GM18517 (cell line): ENCODE measurements around the gene CDH8.

ENCODE experiments used
- ATAC-seq: cut with Tn5 transposase; IDR thresholded peaks from one replicate; pipeline ENCODE4 v1.9.1; 2021; ENCODE audit warnings: mild to moderate bottlenecking, moderate library complexity; ENCODE audit not compliant: unreplicated experiment

Gene CDH8

DNA sequence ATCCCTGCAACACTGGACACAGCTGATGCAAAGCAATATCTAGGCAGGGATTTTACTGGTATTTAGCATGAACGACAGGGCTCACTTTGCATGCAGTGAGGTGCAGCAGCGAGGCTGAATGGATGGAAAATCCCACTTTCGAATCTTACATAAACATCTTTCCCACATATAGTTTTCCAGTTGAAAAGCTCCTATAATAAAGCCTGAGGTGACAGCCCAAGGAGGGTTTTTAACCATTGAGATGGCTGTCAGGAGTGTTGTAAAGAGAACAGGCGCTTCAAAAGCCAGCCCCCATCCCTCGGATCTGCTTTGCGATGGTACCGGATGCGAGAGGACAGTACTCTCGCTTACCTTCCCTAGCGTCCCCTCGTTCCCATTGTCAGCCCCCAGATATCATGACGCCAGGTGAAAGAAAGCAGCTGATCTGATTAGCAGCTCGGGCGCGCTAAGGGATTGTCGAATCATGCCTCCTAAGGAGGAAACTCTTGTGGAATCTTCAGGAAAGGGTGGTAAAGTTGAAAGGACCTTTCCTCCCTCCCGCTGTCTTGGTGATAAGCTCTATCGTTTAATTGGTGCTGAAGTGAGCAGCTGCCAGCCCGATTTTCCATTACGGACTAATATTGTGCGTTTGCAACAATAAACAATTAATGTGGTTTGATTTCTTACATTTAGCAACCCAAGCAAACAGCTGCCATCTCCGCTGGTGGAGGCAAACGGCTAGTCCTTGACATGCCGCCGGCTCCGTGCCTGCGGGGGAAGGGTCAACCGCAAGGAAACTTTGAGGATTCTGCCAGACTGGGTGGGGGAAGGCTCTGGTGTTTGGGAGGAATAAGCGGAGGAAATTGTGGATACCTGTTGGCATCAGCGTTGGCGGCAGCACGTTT is 1.8 kb downstream of the CDH8 start:
- ATAC-seq: no peak

DNA sequence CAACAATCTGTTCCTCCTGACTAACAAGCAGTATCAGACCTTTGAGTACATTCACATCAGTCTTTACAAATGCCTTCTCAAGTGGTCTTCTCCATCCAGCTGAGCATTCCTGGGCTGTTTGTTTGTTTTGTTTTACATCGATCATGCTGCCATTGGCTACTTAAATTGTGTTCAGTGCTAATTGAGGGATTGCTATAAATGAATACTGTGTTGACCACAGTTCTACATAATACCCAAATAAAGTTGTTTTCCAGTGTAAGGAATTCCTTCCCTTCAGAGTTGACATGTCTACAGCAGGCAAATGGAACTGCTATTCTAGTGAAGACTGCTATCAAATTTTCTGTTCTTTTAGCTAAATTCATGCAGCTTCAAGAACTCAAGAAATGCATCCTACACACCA is 3.2 kb downstream of the CDH8 start:
- ATAC-seq: no peak

DNA sequence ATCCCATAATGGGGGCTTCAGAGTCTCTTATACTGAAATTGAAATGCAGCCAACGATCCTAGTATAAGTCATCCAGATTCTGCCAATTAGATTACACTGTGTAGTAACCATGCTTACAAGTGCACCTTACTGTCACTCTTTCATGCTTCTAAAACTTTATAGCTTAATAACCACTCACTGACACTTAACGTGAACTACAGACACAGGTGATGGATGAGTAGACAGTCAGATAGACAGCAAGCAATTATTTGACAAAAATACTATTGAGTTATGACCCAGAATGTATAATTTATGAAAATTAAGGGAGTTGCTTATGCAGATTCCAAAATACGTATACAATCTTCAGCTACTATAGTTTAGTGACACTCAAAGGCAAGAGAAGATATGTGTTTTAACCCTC is 6.3 kb downstream of the CDH8 start:
- no peak for ATAC-seq

DNA sequence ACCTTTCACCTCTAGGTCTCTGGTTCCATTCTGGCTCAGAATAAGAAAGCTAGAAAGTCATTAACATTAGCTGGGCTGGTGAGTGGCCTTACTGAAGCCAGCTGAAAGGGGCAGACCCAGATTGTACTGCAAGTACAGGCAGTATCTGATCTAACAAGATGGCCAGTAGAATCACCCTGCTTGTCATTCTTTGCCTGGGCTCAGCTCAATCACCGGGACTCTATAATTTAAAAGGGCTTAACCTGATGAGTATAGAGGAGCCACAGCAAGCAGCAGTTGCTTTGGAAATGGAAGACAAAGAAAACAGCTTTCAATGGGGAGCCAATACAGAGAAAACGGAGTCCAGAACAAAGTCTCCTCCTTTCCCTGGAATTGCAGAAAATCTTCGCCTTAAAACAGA is 13.6 kb downstream of the CDH8 start:
- ATAC-seq: no peak

DNA sequence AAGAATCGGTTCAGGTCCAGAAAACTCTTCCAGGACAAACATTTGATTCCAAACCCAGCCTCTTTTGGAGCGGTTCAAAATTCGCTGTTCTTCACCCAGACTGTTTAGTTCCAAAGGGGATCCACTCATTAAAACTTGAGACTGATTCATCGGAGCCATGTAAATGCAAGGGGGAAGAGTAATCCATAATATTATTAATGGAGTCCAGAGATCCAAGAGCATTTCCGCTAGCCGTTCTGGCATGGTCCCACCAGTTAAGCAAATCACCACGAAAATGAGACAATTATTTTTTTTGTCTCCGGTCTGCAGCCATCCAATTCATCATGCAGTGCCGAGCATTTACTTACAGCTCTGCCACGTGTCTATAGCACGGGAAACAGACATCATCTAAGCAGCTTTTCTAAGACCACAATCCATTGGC is 15.1 kb downstream of the CDH8 start:
- ATAC-seq: no peak

DNA sequence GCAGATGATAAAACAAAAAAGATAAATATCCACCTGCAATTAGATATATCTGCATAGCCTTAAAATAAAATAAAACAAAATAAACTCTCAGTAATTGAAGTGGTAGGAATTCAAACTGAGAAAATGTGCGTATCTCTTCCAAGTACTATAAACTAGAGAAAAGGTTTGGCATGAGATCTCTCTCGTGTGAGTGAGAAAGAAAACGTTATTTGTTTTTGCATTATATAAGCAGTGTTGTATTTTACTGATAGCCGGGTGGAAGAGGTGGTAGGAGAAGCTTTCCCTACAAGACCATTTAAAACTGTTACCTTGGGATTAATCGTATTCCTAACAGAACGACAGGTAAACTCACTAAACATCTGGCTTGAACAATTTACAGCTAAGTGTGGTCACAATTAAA is 15.6 kb downstream of the CDH8 start:
- no peak for ATAC-seq

DNA sequence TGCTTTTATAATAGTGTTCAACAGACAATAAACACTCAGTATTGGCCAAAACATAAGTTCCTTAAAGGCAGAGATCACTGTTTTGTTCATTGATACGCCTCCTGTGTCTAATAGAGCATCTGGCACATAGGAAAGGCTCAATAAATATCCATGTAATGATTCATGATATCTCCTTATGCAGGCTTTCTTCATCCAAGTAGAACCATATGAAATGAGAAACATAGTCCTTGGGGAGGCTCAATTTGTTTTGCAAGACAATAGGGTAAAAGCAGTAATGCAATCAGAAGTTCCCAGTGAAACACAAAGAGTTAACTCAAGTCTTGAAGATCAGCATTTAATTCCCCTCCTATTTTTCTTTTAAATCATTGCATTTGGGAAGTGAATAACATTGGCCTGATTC is 16.4 kb downstream of the CDH8 start:
- no peak for ATAC-seq

DNA sequence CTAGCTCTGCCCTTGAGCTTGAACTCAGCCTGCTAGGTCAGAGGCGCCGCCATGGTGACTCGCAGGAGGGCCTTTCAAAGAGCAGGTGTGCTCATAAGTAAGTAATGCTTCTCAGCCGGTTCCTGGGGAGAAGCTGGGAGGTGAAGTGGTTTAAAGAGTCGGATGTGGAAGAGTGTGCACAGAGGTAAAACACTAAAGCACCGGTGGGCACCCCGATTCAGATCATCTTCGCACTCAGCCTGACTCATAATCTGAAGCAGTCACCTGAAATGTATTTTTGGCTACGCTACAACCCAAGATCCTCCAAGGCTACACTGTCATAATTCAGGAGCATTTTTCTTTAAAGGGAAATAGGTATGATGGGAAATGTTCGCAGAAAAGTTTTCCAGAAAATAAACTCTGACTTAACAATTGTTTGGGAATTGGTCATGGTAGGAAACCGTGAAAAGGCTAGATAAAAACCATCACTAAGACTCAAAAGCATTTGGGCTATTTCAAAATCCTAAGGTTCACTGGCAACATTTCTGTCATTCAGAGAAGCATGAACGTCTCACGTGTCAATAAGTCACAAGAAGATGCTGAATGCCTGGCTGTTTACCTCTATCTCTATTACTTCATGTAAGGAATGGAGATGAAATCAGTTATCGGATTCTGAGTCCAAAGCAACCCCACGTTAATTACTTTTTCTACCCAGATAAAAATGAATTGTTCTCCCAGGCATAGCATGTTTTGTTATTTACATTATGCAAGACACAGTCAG is 17.8 kb downstream of the CDH8 start:
- ATAC-seq: no peak

DNA sequence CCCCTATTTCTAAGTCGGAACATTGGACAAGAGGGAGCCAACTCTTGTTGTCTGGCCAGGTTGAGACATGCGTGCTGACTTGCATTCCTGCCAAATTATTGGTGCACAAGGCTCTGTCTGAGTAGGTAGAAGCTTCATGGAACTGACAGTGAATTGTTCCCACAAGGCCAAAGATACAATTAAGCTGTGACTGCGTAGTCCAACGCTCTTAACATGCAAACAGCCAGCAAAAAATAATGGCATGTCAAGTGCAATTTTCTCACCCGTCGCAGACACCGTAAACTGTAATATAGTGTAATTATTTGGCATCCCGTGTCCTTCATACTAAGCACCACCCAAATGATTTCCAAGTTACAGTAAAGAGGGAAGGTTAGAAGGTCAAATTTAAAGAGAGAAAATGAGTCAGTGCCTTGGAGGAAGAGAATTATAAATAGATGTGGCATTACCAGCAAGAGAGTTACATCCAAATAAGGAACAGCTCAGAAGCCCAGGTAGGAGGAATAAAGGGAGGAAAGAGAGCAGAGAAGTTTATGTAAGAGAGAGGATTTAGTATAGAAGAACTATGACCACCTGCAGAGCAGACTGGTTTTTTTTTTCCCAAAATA is 21.8 kb downstream of the CDH8 start:
- no peak for ATAC-seq

DNA sequence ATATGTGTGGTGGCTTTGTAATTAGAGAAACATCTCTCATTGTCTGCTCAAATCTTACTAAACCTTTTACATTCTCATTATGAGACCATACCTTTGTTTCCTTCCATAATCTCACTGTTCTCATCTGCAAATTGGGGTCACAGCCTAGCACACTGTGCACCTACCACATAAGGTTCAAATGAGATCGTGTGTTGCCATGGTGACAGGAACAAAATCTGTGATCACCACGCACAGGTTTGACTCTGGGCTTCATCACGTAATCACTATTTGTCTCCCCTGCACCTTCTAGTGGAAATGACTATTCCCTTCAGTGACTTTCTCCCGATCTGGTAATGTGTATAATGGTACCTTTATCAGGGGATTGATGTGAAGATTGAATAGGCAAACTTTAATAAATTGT is 26.1 kb downstream of the CDH8 start:
- no peak for ATAC-seq

DNA sequence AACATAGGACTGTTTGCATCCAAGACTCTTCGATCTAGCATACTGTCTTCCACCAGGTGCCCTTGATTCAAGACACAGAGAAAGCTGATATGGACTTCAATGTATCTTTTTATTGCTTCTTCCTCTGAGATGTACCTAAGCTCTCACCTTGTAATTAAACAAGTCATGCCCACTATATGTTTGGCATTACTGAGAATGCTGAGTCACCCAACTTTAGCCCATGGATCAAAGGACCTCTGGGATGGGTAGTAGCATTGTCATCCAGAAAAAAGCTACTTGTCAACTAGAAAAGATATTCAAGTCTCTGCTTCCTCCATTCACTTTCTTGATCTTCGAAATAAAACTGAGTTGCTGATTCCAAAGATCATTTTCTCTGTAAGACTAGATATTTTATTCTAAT is 37.8 kb downstream of the CDH8 start:
- ATAC-seq: no peak

DNA sequence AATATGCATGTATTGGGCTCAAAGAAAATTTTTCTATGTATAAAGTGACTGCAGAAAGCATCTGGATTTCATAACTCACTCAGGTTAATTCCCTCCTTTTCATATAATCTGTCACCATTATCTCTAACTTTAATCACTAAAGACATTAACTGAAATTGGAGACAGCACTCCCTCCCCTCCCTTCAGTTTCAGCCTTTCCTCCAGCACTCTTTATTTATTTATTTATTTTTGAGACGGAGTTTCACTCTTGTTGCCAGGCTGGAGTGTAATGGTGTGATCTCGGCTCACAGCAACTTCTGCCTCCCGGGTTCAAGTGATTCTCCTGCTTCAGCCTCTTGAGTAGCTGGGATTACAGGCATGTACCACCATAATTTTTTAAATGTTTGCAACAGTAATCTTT is 43.1 kb downstream of the CDH8 start:
- no peak for ATAC-seq

DNA sequence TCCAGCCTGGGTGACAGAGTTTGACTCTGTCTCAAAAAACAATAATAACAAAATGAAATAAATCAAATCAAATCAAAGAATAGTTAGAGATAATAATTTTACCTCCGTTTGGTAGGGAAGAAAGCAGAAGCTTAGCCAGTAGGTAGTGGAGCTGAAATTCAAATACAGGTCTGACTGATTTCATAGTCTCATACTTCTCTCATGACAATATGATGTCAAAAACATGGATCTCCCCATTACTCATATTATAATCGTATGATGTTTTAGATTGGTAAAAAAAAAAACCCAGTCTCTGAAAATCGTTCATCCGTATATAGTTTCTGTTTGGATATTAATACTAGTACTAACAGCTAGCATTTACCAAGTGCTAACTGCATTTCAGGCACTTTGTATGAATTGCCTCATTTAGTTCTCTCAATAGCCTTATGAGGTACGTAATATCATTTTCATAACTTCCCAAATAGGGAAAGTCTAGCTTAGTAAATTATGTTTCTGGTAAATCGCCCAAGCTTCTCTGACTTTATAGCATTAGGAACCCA is 48.7 kb downstream of the CDH8 start:
- no peak for ATAC-seq

DNA sequence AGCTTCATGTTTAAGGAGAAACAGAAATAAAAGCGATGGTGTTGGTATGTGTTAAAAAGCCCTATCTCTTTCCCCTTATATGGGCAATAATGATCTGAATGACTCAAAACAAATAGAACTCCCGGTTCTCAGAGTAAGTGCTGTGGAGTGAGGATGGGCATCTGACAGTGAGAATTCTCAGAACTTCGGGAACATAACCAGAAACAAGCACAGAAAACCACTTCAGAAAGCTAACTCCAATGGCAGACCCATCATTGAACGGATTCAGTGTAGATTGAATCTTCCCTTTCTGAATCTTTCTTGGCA is 67.2 kb downstream of the CDH8 start:
- no peak for ATAC-seq

DNA sequence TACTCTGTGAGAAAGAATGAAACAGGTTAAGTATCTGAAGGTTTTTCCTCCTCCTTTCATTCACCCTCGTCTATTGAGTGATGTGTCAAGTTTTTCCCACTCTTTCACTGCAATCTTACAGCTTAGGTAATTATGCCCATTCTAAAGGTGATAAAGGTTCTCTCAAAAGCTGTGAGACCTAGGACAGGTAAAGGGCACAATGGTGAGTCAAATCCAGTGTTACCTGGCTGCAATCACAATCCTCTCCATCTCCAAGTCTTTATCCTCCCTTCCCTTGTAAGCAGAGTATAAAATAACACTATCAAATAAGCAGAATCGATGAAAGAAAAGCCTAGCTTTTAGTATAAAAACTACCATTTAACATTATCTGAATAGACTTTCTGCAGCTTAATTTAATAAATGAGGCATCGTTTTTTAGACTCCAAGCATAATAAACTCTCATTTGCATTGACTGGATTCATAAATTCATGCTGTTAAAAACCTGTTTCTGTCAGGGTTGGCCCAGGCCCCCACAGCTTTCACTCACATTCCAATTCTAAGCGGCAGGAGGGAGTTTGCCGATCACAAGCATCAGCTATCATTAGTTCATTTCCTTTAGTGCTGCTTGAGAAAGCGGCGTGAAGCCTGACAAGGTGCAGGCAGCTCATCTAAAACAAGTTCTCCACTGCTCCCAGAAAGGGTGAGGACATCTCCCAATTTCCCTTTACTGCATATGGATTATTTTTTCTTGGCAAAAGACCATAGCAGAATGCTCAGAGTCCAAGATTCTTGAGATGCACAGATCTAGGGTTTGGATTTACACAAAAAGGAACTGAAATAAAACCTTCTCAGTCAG is 67.8 kb downstream of the CDH8 start:
- no peak for ATAC-seq

DNA sequence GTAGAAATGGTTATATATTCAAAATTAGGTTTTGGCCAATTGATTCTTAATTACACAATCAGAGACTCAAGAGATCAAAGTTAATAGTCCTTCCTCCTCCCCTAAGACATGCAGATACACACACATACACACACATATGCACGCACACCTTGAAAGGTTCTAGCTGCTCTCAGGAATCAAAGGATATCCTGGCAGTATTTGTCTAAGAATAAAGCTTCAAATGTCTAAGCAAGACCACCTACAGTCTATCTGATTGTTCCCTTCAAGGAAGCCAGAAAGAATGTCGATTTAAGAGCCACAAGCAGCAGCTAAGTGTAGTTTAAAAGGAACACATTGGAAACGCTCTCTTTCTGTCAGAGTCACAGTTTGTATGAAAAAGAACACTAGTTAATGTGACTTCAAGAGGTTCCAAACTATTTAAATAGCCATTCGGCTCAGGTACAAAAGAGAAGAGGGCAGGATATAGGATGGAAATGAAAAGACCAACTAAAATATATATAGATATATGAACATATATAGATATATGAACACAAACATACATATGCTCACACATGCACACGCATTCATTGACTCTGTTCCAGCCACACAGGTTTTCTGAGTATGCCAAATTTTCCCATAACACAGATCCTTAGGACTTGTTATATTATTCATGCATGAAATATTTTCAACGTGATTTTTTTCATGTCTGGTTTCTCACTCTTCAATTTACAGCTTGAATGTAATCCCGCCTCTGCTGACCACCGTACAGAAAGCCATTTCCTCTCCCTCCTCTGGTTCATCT is 79.0 kb downstream of the CDH8 start:
- ATAC-seq: no peak

DNA sequence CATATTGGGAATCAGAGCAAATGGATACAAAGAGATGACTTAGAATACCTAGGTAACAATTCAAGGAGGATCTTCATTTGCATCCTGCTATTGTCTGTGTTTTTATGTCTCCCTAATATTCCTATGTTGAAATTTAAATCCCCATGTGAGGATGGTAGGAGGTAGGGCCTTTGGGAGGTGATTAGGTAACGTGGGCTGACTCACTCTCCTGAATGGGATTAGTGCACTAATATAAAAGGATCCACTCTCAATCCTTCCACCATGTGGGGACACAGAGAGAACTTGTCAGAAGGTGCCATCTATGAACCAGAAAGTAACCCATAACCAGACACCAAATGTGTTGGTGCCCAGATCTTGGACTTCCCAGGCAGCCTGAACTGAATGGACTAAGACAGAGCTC is 83.4 kb downstream of the CDH8 start:
- no peak for ATAC-seq

DNA sequence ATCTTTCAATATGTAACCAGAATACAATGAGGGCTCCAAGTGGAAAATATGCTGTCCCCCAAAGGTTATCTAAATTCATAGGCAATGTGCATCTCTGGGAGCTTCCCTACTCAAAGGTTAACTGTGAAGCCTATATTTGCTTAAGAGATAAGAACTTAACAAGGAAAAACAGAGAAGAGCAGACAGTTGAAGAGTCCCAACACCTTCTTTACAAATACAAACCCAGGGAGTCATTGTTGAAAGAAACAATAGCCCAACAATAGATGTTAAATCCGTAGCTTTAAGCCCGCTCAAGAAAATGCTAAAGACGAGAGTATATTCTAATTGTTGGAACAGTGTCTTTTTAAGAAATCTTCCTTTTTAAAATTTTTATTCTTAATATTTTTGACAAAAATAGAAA is 87.8 kb downstream of the CDH8 start:
- ATAC-seq: no peak

DNA sequence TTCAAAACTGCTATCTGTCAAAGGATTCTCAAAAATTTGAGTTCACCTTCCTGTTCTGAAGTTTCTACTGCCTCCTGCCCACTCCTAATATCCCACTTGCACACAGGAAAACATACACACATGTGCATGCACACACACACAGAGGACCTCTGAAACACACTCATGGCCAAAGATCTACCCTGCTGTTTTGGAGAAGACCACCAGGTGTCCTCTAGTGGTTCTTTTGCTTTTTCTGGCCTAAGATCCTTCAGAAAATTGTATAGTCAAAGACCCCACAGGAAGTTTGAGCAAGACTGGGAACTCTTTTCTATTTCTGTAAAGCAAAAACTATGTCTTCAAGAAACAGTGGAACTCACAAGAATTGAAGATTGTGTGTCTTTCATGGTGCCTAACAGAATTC is 90.2 kb downstream of the CDH8 start:
- ATAC-seq: no peak

DNA sequence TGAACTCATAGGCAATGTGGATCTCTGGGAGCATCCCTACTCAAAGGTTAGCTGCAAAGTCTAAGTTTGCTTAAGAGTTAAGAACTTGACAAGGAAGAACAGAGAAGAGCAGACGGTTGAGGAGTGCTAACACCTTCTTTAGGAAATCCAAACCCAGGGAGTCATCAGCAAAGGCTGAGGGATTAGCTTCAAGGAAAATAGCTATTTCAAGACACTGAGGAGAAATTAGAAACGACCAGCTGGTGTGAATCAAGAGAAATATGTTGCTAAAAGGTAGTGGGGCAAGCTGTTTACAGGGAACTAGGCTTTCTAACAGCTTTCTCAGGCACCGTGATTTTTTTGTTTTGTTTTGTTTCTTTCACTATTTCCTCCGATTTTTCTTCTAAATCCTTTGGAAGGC is 90.7 kb downstream of the CDH8 start:
- ATAC-seq: no peak
